Panc1 (cell line): Measurements from ENCODE around the gene CSTF3. TPM values are rescaled to one million over a fixed set of nuclear protein-coding genes. Genes with fewer than 3 reads are reported as not detected.
A peak's percentile ranks its signal among the peaks of the same experiment; 100 is the strongest.
"Not testable (repeated sequence)": the region's sequence is repeated elsewhere in the genome, so short reads cannot be mapped to it uniquely, and the experiment has no call there.

Experiments
- ATAC-seq: fragments of 200-7000 bp; cut with Tn5 transposase; 2 replicates; pipeline ENCODE4 v1.9.1; 2020; ENCODE audit warnings: mild to moderate bottlenecking, moderate library complexity
- BruUV-seq: library from RNA; stranded (reverse); fragments of 400-500 nt; replicated peaks from 2 replicates; lab custom pipeline; 2021; lab: Mats Ljungman, UMichigan
- CTCF ChIA-PET: fragments of 300-600 bp; sonication (Branson Sonifier 250); formaldehyde crosslinking; loops from one replicate; lab custom pipeline; 2022; ENCODE audit warnings: antibody characterized with exemption; lab: Charles Lee
- POLR2A ChIA-PET: fragments of 300-600 bp; sonication (Branson Sonifier 250); formaldehyde crosslinking; loops from one replicate; lab custom pipeline; 2022; ENCODE audit warnings: antibody characterized with exemption; lab: Charles Lee
- DNase-seq: peaks from one replicate; pipeline ENCODE4 v3.0.0-alpha.2; 2010; ENCODE audit warnings: low read depth, low spot score
- H3K27ac ChIP-seq: 2 replicates; pipeline ENCODE4 v1.5.1; 2011; ENCODE audit warnings: mild to moderate bottlenecking, low read length, inconsistent platforms
- H3K27me3 ChIP-seq: fragments of 200-500 bp; sonication (Bioruptor generic); 2 replicates; pipeline ENCODE4 v1.6.0; 2014; ENCODE audit warnings: low read length, inconsistent platforms; ENCODE audit not compliant: control insufficient read depth, insufficient read depth
- H3K36me3 ChIP-seq: fragments of 200-500 bp; sonication (Bioruptor generic); 2 replicates; pipeline ENCODE4 v1.5.1; 2014; ENCODE audit warnings: inconsistent platforms, mild to moderate bottlenecking, low read length, moderate library complexity; ENCODE audit not compliant: control insufficient read depth, insufficient read depth
- H3K4me1 ChIP-seq: 2 replicates; pipeline ENCODE4 v1.5.1; 2011; ENCODE audit warnings: inconsistent platforms, mild to moderate bottlenecking, low read length, moderate library complexity; ENCODE audit not compliant: control insufficient read depth, insufficient read depth
- H3K4me3 ChIP-seq, 2 experiments: 2 replicates each; pipeline ENCODE4 v1.5.1; 2011 to 2012; ENCODE audit warnings: low read depth in 2 of 2, low read length in 2 of 2, mild to moderate bottlenecking in 2 of 2, inconsistent platforms in 1 of 2, moderate library complexity in 1 of 2
- H3K9me3 ChIP-seq: fragments of 200-500 bp; sonication (Bioruptor generic); 2 replicates; pipeline ENCODE4 v1.5.1; 2014; ENCODE audit warnings: low read depth, mild to moderate bottlenecking, inconsistent platforms, low read length, moderate library complexity; ENCODE audit not compliant: control insufficient read depth, insufficient read depth
- POLR2AphosphoS5 ChIP-seq: IDR thresholded peaks from 2 replicates; pipeline ENCODE4 v1.6.1; 2012; ENCODE audit warnings: mild to moderate bottlenecking, low read depth, low read length, moderate library complexity
- SIN3A ChIP-seq: IDR thresholded peaks from 2 replicates; pipeline ENCODE4 v1.6.1; 2012; ENCODE audit warnings: low read depth, mild to moderate bottlenecking, low read length, moderate library complexity, borderline replicate concordance; ENCODE audit not compliant: insufficient read depth
- TCF7L2 ChIP-seq: IDR thresholded peaks from 2 replicates; pipeline ENCODE4 v1.6.1; 2011; ENCODE audit warnings: mild to moderate bottlenecking, low read depth, low read length, inconsistent platforms
- in situ Hi-C: cut with HindIII; loops from 2 replicates; pipeline ENCODE4 v1.10.0; 2016; ENCODE audit warnings: low sequenced_read_pairs, low pct_unique_long_range_greater_than_20kb
- intact Hi-C: fragments of 100-400 bp; cut with micrococcal nuclease; formaldehyde crosslinking; loops from one replicate; pipeline ENCODE4 v1.10.0; 2022; ENCODE audit not compliant: unreplicated experiment
- total RNA-seq: library from RNA; stranded (reverse); gene quantifications from one replicate; pipeline ENCODE4 v1.2.1, GENCODE V29; 2021; ENCODE audit not compliant: unreplicated experiment
- TF ChIP-seq, protein P1 (sequence below): fragments of 450-650 bp; IDR thresholded peaks from 2 replicates; pipeline ENCODE4 v1.5.1; 2017; ENCODE audit warnings: mild to moderate bottlenecking
- TF ChIP-seq, protein P2 (sequence below), 2 experiments: IDR thresholded peaks; 2 replicates each; pipeline ENCODE4 v1.6.1; 2011 to 2012; ENCODE audit warnings: low read depth in 2 of 2, control low read depth in 1 of 2, low read length in 1 of 2, mild to moderate bottlenecking in 1 of 2, moderate library complexity in 1 of 2; ENCODE audit not compliant: insufficient read depth in 1 of 2

Gene CSTF3
- total RNA-seq, 1 experiment from 2014 or later: 29.8 TPM

DNA sequence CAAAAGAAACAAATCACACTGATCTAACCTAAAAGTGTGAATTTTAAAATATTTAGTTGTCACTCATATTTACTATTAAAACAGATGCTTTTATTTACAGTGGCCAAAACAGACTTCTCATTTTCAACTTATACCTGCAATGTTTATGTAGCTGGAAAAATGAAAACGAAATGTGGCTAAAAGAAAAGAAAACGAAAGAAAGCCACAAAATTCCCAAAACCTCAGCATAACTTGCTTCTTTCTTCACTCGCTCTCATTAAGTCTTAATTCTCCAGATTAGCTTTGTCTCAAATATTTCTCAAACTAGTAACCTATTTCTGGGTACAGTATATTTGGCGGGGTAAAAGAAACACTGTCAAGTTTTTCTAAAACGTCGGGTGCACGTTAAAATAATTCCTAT is 693 bp downstream of the CSTF3 start:
- ATAC-seq: no peak
- TF ChIP-seq, protein P1, sequence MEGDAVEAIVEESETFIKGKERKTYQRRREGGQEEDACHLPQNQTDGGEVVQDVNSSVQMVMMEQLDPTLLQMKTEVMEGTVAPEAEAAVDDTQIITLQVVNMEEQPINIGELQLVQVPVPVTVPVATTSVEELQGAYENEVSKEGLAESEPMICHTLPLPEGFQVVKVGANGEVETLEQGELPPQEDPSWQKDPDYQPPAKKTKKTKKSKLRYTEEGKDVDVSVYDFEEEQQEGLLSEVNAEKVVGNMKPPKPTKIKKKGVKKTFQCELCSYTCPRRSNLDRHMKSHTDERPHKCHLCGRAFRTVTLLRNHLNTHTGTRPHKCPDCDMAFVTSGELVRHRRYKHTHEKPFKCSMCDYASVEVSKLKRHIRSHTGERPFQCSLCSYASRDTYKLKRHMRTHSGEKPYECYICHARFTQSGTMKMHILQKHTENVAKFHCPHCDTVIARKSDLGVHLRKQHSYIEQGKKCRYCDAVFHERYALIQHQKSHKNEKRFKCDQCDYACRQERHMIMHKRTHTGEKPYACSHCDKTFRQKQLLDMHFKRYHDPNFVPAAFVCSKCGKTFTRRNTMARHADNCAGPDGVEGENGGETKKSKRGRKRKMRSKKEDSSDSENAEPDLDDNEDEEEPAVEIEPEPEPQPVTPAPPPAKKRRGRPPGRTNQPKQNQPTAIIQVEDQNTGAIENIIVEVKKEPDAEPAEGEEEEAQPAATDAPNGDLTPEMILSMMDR: no peak
- TF ChIP-seq SIN3A (no peak), POLR2AphosphoS5 (no peak), TCF7L2 (no peak)
- TF ChIP-seq, protein P2, sequence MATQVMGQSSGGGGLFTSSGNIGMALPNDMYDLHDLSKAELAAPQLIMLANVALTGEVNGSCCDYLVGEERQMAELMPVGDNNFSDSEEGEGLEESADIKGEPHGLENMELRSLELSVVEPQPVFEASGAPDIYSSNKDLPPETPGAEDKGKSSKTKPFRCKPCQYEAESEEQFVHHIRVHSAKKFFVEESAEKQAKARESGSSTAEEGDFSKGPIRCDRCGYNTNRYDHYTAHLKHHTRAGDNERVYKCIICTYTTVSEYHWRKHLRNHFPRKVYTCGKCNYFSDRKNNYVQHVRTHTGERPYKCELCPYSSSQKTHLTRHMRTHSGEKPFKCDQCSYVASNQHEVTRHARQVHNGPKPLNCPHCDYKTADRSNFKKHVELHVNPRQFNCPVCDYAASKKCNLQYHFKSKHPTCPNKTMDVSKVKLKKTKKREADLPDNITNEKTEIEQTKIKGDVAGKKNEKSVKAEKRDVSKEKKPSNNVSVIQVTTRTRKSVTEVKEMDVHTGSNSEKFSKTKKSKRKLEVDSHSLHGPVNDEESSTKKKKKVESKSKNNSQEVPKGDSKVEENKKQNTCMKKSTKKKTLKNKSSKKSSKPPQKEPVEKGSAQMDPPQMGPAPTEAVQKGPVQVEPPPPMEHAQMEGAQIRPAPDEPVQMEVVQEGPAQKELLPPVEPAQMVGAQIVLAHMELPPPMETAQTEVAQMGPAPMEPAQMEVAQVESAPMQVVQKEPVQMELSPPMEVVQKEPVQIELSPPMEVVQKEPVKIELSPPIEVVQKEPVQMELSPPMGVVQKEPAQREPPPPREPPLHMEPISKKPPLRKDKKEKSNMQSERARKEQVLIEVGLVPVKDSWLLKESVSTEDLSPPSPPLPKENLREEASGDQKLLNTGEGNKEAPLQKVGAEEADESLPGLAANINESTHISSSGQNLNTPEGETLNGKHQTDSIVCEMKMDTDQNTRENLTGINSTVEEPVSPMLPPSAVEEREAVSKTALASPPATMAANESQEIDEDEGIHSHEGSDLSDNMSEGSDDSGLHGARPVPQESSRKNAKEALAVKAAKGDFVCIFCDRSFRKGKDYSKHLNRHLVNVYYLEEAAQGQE (IDR thresholded peaks at IDR 0.05; ENCODE audit: insufficient read depth in 1 of 2, low read depth in 2 of 2, low read length in 1 of 2): no peak
- H3K36me3 ChIP-seq: peaks cover 7% of the 10 kb centered on the region; the same call in 1 of the 2 replicates
- intact Hi-C loops: no loop called here
- ChIA-PET POLR2A (interaction anchor here (0.7 kb wide), 2 partner anchors 93 to 121 kb away, joined by 3 read pairs; partner anchors contain the start of gene TCP11L1), CTCF (no interaction called here)
- H3K27me3 ChIP-seq: no peaks in the 10 kb centered on the region
- H3K27ac ChIP-seq: peak overlapping the region; percentile 99
- peaks cover 17% of the 10 kb centered on the region; the same call in 1 of the 2 replicates for H3K4me1 ChIP-seq
- H3K9me3 ChIP-seq: no peaks in the 10 kb centered on the region
- in situ Hi-C loops: no loop called here
- DNase-seq: no peak
- TSS peak; percentile 87 for BruUV-seq
- H3K4me3 ChIP-seq: peak overlapping the region; percentile 93 to 96

- H3K4me3 ChIP-seq: peak overlapping the region; percentile 93 to 96
- H3K36me3 ChIP-seq: peaks cover 7% of the 10 kb centered on the region; the same call in 1 of the 2 replicates
- intact Hi-C loops: no loop called here
- peak overlapping the region; percentile 99 for H3K27ac ChIP-seq
- no peaks in the 10 kb centered on the region for H3K9me3 ChIP-seq
- DNase-seq (no peak), ATAC-seq (no peak)
- TF ChIP-seq POLR2AphosphoS5: peak; percentile 29; the same call in 1 of the 2 replicates
- TF ChIP-seq, protein P2 (IDR thresholded peaks at IDR 0.05; ENCODE audit: insufficient read depth in 1 of 2, low read depth in 2 of 2, low read length in 1 of 2): no peak
- BruUV-seq: no TSS peak
- H3K4me1 ChIP-seq: peaks cover 17% of the 10 kb centered on the region; the same call in 1 of the 2 replicates
- POLR2A ChIA-PET: interaction anchor here (0.7 kb wide), 1 partner anchor 121 kb away, joined by 3 read pairs; the partner anchor contains the start of gene TCP11L1
- H3K27me3 ChIP-seq: no peaks in the 10 kb centered on the region
- in situ Hi-C loops: no loop called here
- CTCF ChIA-PET: no interaction called here
These were observed 1.1 kb downstream of the CSTF3 start for GRCh38 chr11:33160136-33160535.

GRCh38 chr11:33159378-33159867 is 1.9 kb downstream of the CSTF3 start:
- CTCF ChIA-PET, POLR2A ChIA-PET, in situ Hi-C loops, DNase-seq, H3K36me3 ChIP-seq, ATAC-seq, intact Hi-C loops, H3K9me3 ChIP-seq, BruUV-seq, H3K27me3 ChIP-seq: not testable (repeated sequence)
- peaks cover 17% of the 10 kb centered on the region; the same call in 1 of the 2 replicates for H3K4me1 ChIP-seq
- peak overlapping the region; percentile 99 for H3K27ac ChIP-seq
- H3K4me3 ChIP-seq: peak overlapping the region; percentile 93 to 96
